Natural killer cell (primary cell): ENCODE data around the gene KLHL22. TPM values are rescaled to one million over a fixed set of nuclear protein-coding genes. Genes with fewer than 3 reads are reported as not detected.

ENCODE experiments used
- ATAC-seq, 3 donors: fragments of 150-1000 bp in 2 of 3; fragments of 200-7000 bp in 1 of 3; cut with Tn5 transposase; 1 replicate in 1 of 3; 2 replicates in 2 of 3; pipeline ENCODE4 v1.10.0; 2021; ENCODE audit warnings: mild to moderate bottlenecking in 2 of 3, moderate library complexity in 2 of 3
- DNase-seq, 2 donors: peaks; one replicate each; pipeline versions ENCODE4 v3.0.0 to v3.0.0-alpha.2; 2013 to 2021; ENCODE audit warnings: mixed read lengths in 1 of 2
- H3K27ac ChIP-seq: one replicate; pipeline ENCODE4 v1.5.1; 2013; ENCODE audit warnings: mild to moderate bottlenecking, low read length
- H3K27me3 ChIP-seq: one replicate; pipeline ENCODE4 v1.6.1; 2013; ENCODE audit warnings: low read length; ENCODE audit not compliant: control insufficient read depth, insufficient read depth
- H3K36me3 ChIP-seq: one replicate; pipeline ENCODE4 v1.6.1; 2013; ENCODE audit warnings: low read length; ENCODE audit not compliant: control insufficient read depth, insufficient read depth
- H3K4me1 ChIP-seq: one replicate; pipeline ENCODE4 v1.6.1; 2013; ENCODE audit warnings: low read length; ENCODE audit not compliant: control insufficient read depth, insufficient read depth
- H3K4me3 ChIP-seq: one replicate; pipeline ENCODE4 v1.5.1; 2013; ENCODE audit warnings: low read length
- H3K9me3 ChIP-seq: one replicate; pipeline ENCODE4 v1.6.1; 2013; ENCODE audit warnings: low read length; ENCODE audit not compliant: control insufficient read depth, insufficient read depth
- H3K27ac Mint-ChIP-seq, 2 donors: one replicate each; pipeline ENCODE4 v1.8.0; 2022; ENCODE audit warnings: mild to moderate bottlenecking in 2 of 2, mixed read lengths in 2 of 2, moderate library complexity in 1 of 2
- H3K27me3 Mint-ChIP-seq, 2 donors: one replicate each; pipeline ENCODE4 v1.8.0; 2022; ENCODE audit warnings: low read depth in 2 of 2, mixed read lengths in 2 of 2
- H3K36me3 Mint-ChIP-seq: one replicate; pipeline ENCODE4 v1.8.0; 2022; ENCODE audit warnings: mixed read lengths
- H3K4me1 Mint-ChIP-seq, 2 donors: one replicate each; pipeline ENCODE4 v1.8.0; 2022; ENCODE audit warnings: mixed read lengths in 2 of 2
- H3K4me3 Mint-ChIP-seq: one replicate; pipeline ENCODE4 v1.8.0; 2022; ENCODE audit warnings: mild to moderate bottlenecking, moderate library complexity, mixed read lengths
- H3K9me3 Mint-ChIP-seq, 2 donors: one replicate each; pipeline ENCODE4 v1.8.0; 2022; ENCODE audit warnings: mixed read lengths in 2 of 2
- WGBS: methylation state at CpG from one replicate; pipeline ENCODE4 v1.1.7; 2013; ENCODE audit warnings: missing lambda C conversion rate; ENCODE audit not compliant: insufficient coverage; 5-methylcytosine and 5-hydroxymethylcytosine counted together
- intact Hi-C: fragments of 100-400 bp; cut with micrococcal nuclease; formaldehyde crosslinking; loops from one replicate; pipeline ENCODE4 v1.14.2; 2022
- total RNA-seq, 4 donors: library from RNA; stranded (reverse); fragments of 120-200 nt in 1 of 4; gene quantifications; one replicate each; pipeline versions ENCODE4 v1.2.3 to v1.2.4, GENCODE V29; 2013 to 2022
- TF ChIP-seq, protein P1 (sequence below): fragments of 200-600 bp; IDR thresholded peaks from one replicate; pipeline ENCODE4 v1.8.0; 2022; ENCODE audit warnings: antibody characterized with exemption

KLHL22 gene
- total RNA-seq, 3 donors from 2014 or later (not counting 1 experiment from before 2014, with no cell fraction given): 26.5 to 53.0 (median 31.0) TPM

GRCh38 chr22:20439556-20439927 lies 56.1 kb downstream of the KLHL22 start:
- Mint-ChIP-seq H3K27ac (no peak overlapping the region), H3K36me3 (no peaks in the 10 kb centered on the region), H3K27me3 (peaks cover 21 to 28% of the 10 kb centered on the region in 2 donors), H3K9me3 (no peaks in the 10 kb centered on the region), H3K4me1 (peaks cover 11 to 33% of the 10 kb centered on the region in 2 donors), H3K4me3 (peak overlapping the region; percentile 58)
- no peak overlapping the region for H3K27ac ChIP-seq
- H3K4me1 ChIP-seq: peaks cover 23% of the 10 kb centered on the region
- no peak overlapping the region for H3K4me3 ChIP-seq
- peaks cover 28% of the 10 kb centered on the region for H3K27me3 ChIP-seq
- peaks cover 14% of the 10 kb centered on the region for H3K36me3 ChIP-seq
- ATAC-seq (no peak), DNase-seq (no peak)
- 98% methylated on average over 3 of the region's 4 CpGs for WGBS
- intact Hi-C loops: no loop called here
- TF ChIP-seq, protein P1, sequence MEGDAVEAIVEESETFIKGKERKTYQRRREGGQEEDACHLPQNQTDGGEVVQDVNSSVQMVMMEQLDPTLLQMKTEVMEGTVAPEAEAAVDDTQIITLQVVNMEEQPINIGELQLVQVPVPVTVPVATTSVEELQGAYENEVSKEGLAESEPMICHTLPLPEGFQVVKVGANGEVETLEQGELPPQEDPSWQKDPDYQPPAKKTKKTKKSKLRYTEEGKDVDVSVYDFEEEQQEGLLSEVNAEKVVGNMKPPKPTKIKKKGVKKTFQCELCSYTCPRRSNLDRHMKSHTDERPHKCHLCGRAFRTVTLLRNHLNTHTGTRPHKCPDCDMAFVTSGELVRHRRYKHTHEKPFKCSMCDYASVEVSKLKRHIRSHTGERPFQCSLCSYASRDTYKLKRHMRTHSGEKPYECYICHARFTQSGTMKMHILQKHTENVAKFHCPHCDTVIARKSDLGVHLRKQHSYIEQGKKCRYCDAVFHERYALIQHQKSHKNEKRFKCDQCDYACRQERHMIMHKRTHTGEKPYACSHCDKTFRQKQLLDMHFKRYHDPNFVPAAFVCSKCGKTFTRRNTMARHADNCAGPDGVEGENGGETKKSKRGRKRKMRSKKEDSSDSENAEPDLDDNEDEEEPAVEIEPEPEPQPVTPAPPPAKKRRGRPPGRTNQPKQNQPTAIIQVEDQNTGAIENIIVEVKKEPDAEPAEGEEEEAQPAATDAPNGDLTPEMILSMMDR: no peak
- no peaks in the 10 kb centered on the region for H3K9me3 ChIP-seq

GRCh38 chr22:20438678-20439492 lies 56.7 kb downstream of the KLHL22 start:
- H3K27ac Mint-ChIP-seq: no peak overlapping the region
- H3K9me3 Mint-ChIP-seq: no peaks in the 10 kb centered on the region
- Histone ChIP-seq H3K4me1 (peaks cover 23% of the 10 kb centered on the region), H3K4me3 (no peak overlapping the region), H3K36me3 (peaks cover 12% of the 10 kb centered on the region), H3K27ac (no peak overlapping the region), H3K9me3 (no peaks in the 10 kb centered on the region), H3K27me3 (peaks cover 29% of the 10 kb centered on the region)
- H3K4me3 Mint-ChIP-seq: peak overlapping the region; percentile 58
- no peaks in the 10 kb centered on the region for H3K36me3 Mint-ChIP-seq
- H3K4me1 Mint-ChIP-seq: peaks cover 11 to 33% of the 10 kb centered on the region in 2 donors
- intact Hi-C loops: no loop called here
- H3K27me3 Mint-ChIP-seq: peaks cover 28 to 34% of the 10 kb centered on the region in 2 donors
- no peak for DNase-seq
- TF ChIP-seq, protein P1: no peak
- no peak for ATAC-seq
- 91% methylated on average over 13 of the region's 13 CpGs for WGBS

DNA sequence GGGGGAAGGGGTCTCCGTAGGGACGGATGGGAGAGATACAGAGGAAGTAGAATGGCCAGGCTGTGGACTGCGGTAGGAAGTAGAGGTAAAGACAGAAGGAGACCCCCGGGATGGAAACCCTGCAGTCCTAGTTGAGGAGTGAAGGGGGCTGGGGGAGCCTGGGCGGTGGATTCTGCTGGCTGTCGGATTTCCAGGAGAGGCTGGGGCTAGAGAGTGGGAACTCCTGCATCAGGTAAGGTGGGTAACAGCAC lies 57.2 kb downstream of the KLHL22 start:
- no peaks in the 10 kb centered on the region for H3K9me3 Mint-ChIP-seq
- no peak for ATAC-seq
- peaks cover 12% of the 10 kb centered on the region for H3K36me3 ChIP-seq
- no peak for DNase-seq
- peaks cover 30 to 36% of the 10 kb centered on the region in 2 donors for H3K27me3 Mint-ChIP-seq
- H3K4me1 ChIP-seq: peaks cover 23% of the 10 kb centered on the region
- peak overlapping the region; percentile 4 for H3K4me3 Mint-ChIP-seq
- intact Hi-C loops: no loop called here
- no peak overlapping the region for H3K4me3 ChIP-seq
- 39% methylated on average over 6 of the region's 6 CpGs for WGBS
- no peak overlapping the region for H3K27ac Mint-ChIP-seq
- peaks cover 11 to 33% of the 10 kb centered on the region in 2 donors for H3K4me1 Mint-ChIP-seq
- peaks cover 29% of the 10 kb centered on the region for H3K27me3 ChIP-seq
- H3K9me3 ChIP-seq: no peaks in the 10 kb centered on the region
- no peak overlapping the region for H3K27ac ChIP-seq
- TF ChIP-seq, protein P1: no peak
- no peaks in the 10 kb centered on the region for H3K36me3 Mint-ChIP-seq
